ENCODE results near the gene SREBF1.

SREBF1 gene

GRCh38 chr17:17848311-17849082 lies 11.7 kb upstream of the SREBF1 start:
- Histone ChIP-seq H3K27ac (ENCODE audit: low read depth in 2 of 2, low read length in 2 of 2) (peak overlapping the region in 1 of 2 donors; percentile 74), H3K36me3 (ENCODE audit: control insufficient read depth in 2 of 2, insufficient read depth in 2 of 2, low read length in 2 of 2) (peaks cover 4 to 12% of the 10 kb centered on the region in 2 donors), H3K4me1 (ENCODE audit: control insufficient read depth in 2 of 2, insufficient read depth in 2 of 2, low read length in 2 of 2) (peaks cover 18% of the 10 kb centered on the region in 2 donors), H3K9ac (ENCODE audit: low read depth in 1 of 2, low read length in 2 of 2) (no peak overlapping the region), H3K27me3 (ENCODE audit: control insufficient read depth in 2 of 2, insufficient read depth in 2 of 2, low read length in 2 of 2) (no peaks in the 10 kb centered on the region), H3K9me3 (ENCODE audit: control insufficient read depth in 2 of 2, low read length in 2 of 2) (no peaks in the 10 kb centered on the region), H3K4me3 (ENCODE audit: low read length in 2 of 2) (no peak overlapping the region)

- Histone ChIP-seq H3K4me1 (ENCODE audit: control insufficient read depth in 2 of 2, insufficient read depth in 2 of 2, low read length in 2 of 2) (peaks cover 18% of the 10 kb centered on the region in 2 donors), H3K9ac (ENCODE audit: low read depth in 1 of 2, low read length in 2 of 2) (no peak overlapping the region), H3K36me3 (ENCODE audit: control insufficient read depth in 2 of 2, insufficient read depth in 2 of 2, low read length in 2 of 2) (peaks cover 4 to 7% of the 10 kb centered on the region in 2 donors), H3K27ac (ENCODE audit: low read depth in 2 of 2, low read length in 2 of 2) (no peak overlapping the region), H3K9me3 (ENCODE audit: control insufficient read depth in 2 of 2, low read length in 2 of 2) (no peaks in the 10 kb centered on the region), H3K4me3 (ENCODE audit: low read length in 2 of 2) (no peak overlapping the region), H3K27me3 (ENCODE audit: control insufficient read depth in 2 of 2, insufficient read depth in 2 of 2, low read length in 2 of 2) (no peaks in the 10 kb centered on the region)
These were observed 10.9 kb upstream of the SREBF1 start for GRCh38 chr17:17847726-17848125.

- Histone ChIP-seq H3K9me3 (ENCODE audit: control insufficient read depth in 2 of 2, low read length in 2 of 2) (no peaks in the 10 kb centered on the region), H3K27me3 (ENCODE audit: control insufficient read depth in 2 of 2, insufficient read depth in 2 of 2, low read length in 2 of 2) (no peaks in the 10 kb centered on the region), H3K9ac (ENCODE audit: low read depth in 1 of 2, low read length in 2 of 2) (no peak overlapping the region), H3K4me1 (ENCODE audit: control insufficient read depth in 2 of 2, insufficient read depth in 2 of 2, low read length in 2 of 2) (peaks cover 18% of the 10 kb centered on the region in 2 donors), H3K36me3 (ENCODE audit: control insufficient read depth in 2 of 2, insufficient read depth in 2 of 2, low read length in 2 of 2) (peaks cover 4 to 7% of the 10 kb centered on the region in 2 donors), H3K4me3 (ENCODE audit: low read length in 2 of 2) (no peak overlapping the region), H3K27ac (ENCODE audit: low read depth in 2 of 2, low read length in 2 of 2) (no peak overlapping the region)
These were observed 10.4 kb upstream of the SREBF1 start for GRCh38 chr17:17847118-17847689.

- no peaks in the 10 kb centered on the region for H3K27me3 ChIP-seq (ENCODE audit: control insufficient read depth in 2 of 2, insufficient read depth in 2 of 2, low read length in 2 of 2)
- peaks cover 4 to 7% of the 10 kb centered on the region in 2 donors for H3K36me3 ChIP-seq (ENCODE audit: control insufficient read depth in 2 of 2, insufficient read depth in 2 of 2, low read length in 2 of 2)
- peaks cover 18% of the 10 kb centered on the region in 2 donors for H3K4me1 ChIP-seq (ENCODE audit: control insufficient read depth in 2 of 2, insufficient read depth in 2 of 2, low read length in 2 of 2)
- no peak overlapping the region for H3K4me3 ChIP-seq (ENCODE audit: low read length in 2 of 2)
- no peak overlapping the region for H3K9ac ChIP-seq (ENCODE audit: low read depth in 1 of 2, low read length in 2 of 2)
- no peaks in the 10 kb centered on the region for H3K9me3 ChIP-seq (ENCODE audit: control insufficient read depth in 2 of 2, low read length in 2 of 2)
- H3K27ac ChIP-seq (ENCODE audit: low read depth in 2 of 2, low read length in 2 of 2): no peak overlapping the region
These were observed 9.9 kb upstream of the SREBF1 start for GRCh38 chr17:17846645-17847044.

GRCh38 chr17:17846003-17846402 lies 9.2 kb upstream of the SREBF1 start:
- no peak overlapping the region for H3K27ac ChIP-seq (ENCODE audit: low read depth in 2 of 2, low read length in 2 of 2)
- H3K4me3 ChIP-seq (ENCODE audit: low read length in 2 of 2): no peak overlapping the region
- H3K36me3 ChIP-seq (ENCODE audit: control insufficient read depth in 2 of 2, insufficient read depth in 2 of 2, low read length in 2 of 2): peaks cover 3 to 4% of the 10 kb centered on the region in 2 donors
- peaks cover 19 to 22% of the 10 kb centered on the region in 2 donors for H3K4me1 ChIP-seq (ENCODE audit: control insufficient read depth in 2 of 2, insufficient read depth in 2 of 2, low read length in 2 of 2)
- no peaks in the 10 kb centered on the region for H3K9me3 ChIP-seq (ENCODE audit: control insufficient read depth in 2 of 2, low read length in 2 of 2)
- H3K9ac ChIP-seq (ENCODE audit: low read depth in 1 of 2, low read length in 2 of 2): no peak overlapping the region
- H3K27me3 ChIP-seq (ENCODE audit: control insufficient read depth in 2 of 2, insufficient read depth in 2 of 2, low read length in 2 of 2): no peaks in the 10 kb centered on the region

- H3K27me3 ChIP-seq (ENCODE audit: control insufficient read depth in 2 of 2, insufficient read depth in 2 of 2, low read length in 2 of 2): no peaks in the 10 kb centered on the region
- no peaks in the 10 kb centered on the region for H3K9me3 ChIP-seq (ENCODE audit: control insufficient read depth in 2 of 2, low read length in 2 of 2)
- H3K36me3 ChIP-seq (ENCODE audit: control insufficient read depth in 2 of 2, insufficient read depth in 2 of 2, low read length in 2 of 2): peaks cover 3 to 4% of the 10 kb centered on the region in 2 donors
- no peak overlapping the region for H3K27ac ChIP-seq (ENCODE audit: low read depth in 2 of 2, low read length in 2 of 2)
- peaks cover 22 to 29% of the 10 kb centered on the region in 2 donors for H3K4me1 ChIP-seq (ENCODE audit: control insufficient read depth in 2 of 2, insufficient read depth in 2 of 2, low read length in 2 of 2)
- no peak overlapping the region for H3K9ac ChIP-seq (ENCODE audit: low read depth in 1 of 2, low read length in 2 of 2)
- no peak overlapping the region for H3K4me3 ChIP-seq (ENCODE audit: low read length in 2 of 2)
These were observed 8.4 kb upstream of the SREBF1 start for GRCh38 chr17:17845046-17845775.

GRCh38 chr17:17844500-17844899 lies 7.7 kb upstream of the SREBF1 start:
- H3K36me3 ChIP-seq (ENCODE audit: control insufficient read depth in 2 of 2, insufficient read depth in 2 of 2, low read length in 2 of 2): peaks cover 3 to 4% of the 10 kb centered on the region in 2 donors
- H3K27me3 ChIP-seq (ENCODE audit: control insufficient read depth in 2 of 2, insufficient read depth in 2 of 2, low read length in 2 of 2): no peaks in the 10 kb centered on the region
- H3K4me1 ChIP-seq (ENCODE audit: control insufficient read depth in 2 of 2, insufficient read depth in 2 of 2, low read length in 2 of 2): peaks cover 20 to 28% of the 10 kb centered on the region in 2 donors
- no peak overlapping the region for H3K4me3 ChIP-seq (ENCODE audit: low read length in 2 of 2)
- H3K9me3 ChIP-seq (ENCODE audit: control insufficient read depth in 2 of 2, low read length in 2 of 2): no peaks in the 10 kb centered on the region
- no peak overlapping the region for H3K27ac ChIP-seq (ENCODE audit: low read depth in 2 of 2, low read length in 2 of 2)
- no peak overlapping the region for H3K9ac ChIP-seq (ENCODE audit: low read depth in 1 of 2, low read length in 2 of 2)

GRCh38 chr17:17844079-17844478 lies 7.3 kb upstream of the SREBF1 start:
- no peaks in the 10 kb centered on the region for H3K27me3 ChIP-seq (ENCODE audit: control insufficient read depth in 2 of 2, insufficient read depth in 2 of 2, low read length in 2 of 2)
- H3K9ac ChIP-seq (ENCODE audit: low read depth in 1 of 2, low read length in 2 of 2): no peak overlapping the region
- peaks cover 3 to 4% of the 10 kb centered on the region in 2 donors for H3K36me3 ChIP-seq (ENCODE audit: control insufficient read depth in 2 of 2, insufficient read depth in 2 of 2, low read length in 2 of 2)
- H3K9me3 ChIP-seq (ENCODE audit: control insufficient read depth in 2 of 2, low read length in 2 of 2): no peaks in the 10 kb centered on the region
- peaks cover 20 to 28% of the 10 kb centered on the region in 2 donors for H3K4me1 ChIP-seq (ENCODE audit: control insufficient read depth in 2 of 2, insufficient read depth in 2 of 2, low read length in 2 of 2)
- H3K4me3 ChIP-seq (ENCODE audit: low read length in 2 of 2): no peak overlapping the region
- no peak overlapping the region for H3K27ac ChIP-seq (ENCODE audit: low read depth in 2 of 2, low read length in 2 of 2)

GRCh38 chr17:17843096-17843495 lies 6.3 kb upstream of the SREBF1 start:
- H3K4me3 ChIP-seq (ENCODE audit: low read length in 2 of 2): no peak overlapping the region
- H3K36me3 ChIP-seq (ENCODE audit: control insufficient read depth in 2 of 2, insufficient read depth in 2 of 2, low read length in 2 of 2): peaks cover 3 to 4% of the 10 kb centered on the region in 2 donors
- H3K4me1 ChIP-seq (ENCODE audit: control insufficient read depth in 2 of 2, insufficient read depth in 2 of 2, low read length in 2 of 2): peaks cover 25 to 27% of the 10 kb centered on the region in 2 donors
- H3K27ac ChIP-seq (ENCODE audit: low read depth in 2 of 2, low read length in 2 of 2): no peak overlapping the region
- no peaks in the 10 kb centered on the region for H3K9me3 ChIP-seq (ENCODE audit: control insufficient read depth in 2 of 2, low read length in 2 of 2)
- H3K27me3 ChIP-seq (ENCODE audit: control insufficient read depth in 2 of 2, insufficient read depth in 2 of 2, low read length in 2 of 2): no peaks in the 10 kb centered on the region
- H3K9ac ChIP-seq (ENCODE audit: low read depth in 1 of 2, low read length in 2 of 2): no peak overlapping the region
